Measurements from ENCODE around the gene C13orf46. TPM values are rescaled to one million over a fixed set of nuclear protein-coding genes. Genes with fewer than 3 reads are reported as not detected.

Gene C13orf46
- total and polyA plus RNA-seq, 2 donors (not counting 1 experiment from before 2014, with no cell fraction given), result 1.4 to 4.8 TPM

GRCh38 chr13:113930671-113931637, 42.9 kb downstream of the C13orf46 start:
- intact Hi-C loops (cut with micrococcal nuclease), result no loop called here
- H3K9ac ChIP-seq (ENCODE audit: low read length), result no peak overlapping the region
- Mint-ChIP-seq H3K4me3 (no peak overlapping the region), H3K27ac (no peak overlapping the region), H3K27me3 (peaks cover 30% of the 10 kb centered on the region), H3K4me1 (no peaks in the 10 kb centered on the region), H3K9me3 (ENCODE audit: insufficient read depth) (no peaks in the 10 kb centered on the region)
- H3K27ac ChIP-seq (ENCODE audit: low read length in 2 of 2), result no peak overlapping the region
- WGBS (ENCODE audit: insufficient coverage), result 81% methylated on average over 32 of the region's 36 CpGs
- ATAC-seq (ENCODE audit: low read depth) (no peak), DNase-seq (no peak)
- no peak for TF ChIP-seq EZH2 (IDR thresholded peaks at IDR 0.05; ENCODE audit: borderline replicate concordance, insufficient read depth, low read depth, low read length, poor library complexity, severe bottlenecking)
- TF ChIP-seq CTCF (IDR thresholded peaks at IDR 0.05), result no peak
- H3K9me3 ChIP-seq (ENCODE audit: control extremely low read depth in 1 of 3, control insufficient read depth in 2 of 3, insufficient read depth in 1 of 3, low read length in 2 of 3), result peaks cover 0 to 4% (median 0%) of the 10 kb centered on the region in 3 donors
- H4K20me1 ChIP-seq (ENCODE audit: control insufficient read depth, insufficient read depth, low read length, poor library complexity, severe bottlenecking), result no peaks in the 10 kb centered on the region
- H3K4me3 ChIP-seq (ENCODE audit: control extremely low read depth in 1 of 5, extremely low read depth in 1 of 5, insufficient read depth in 1 of 5, low read depth in 2 of 5, low read length in 4 of 5), result no peak overlapping the region
- H3K79me2 ChIP-seq (ENCODE audit: control insufficient read depth, insufficient read depth, low read length), result no peaks in the 10 kb centered on the region
- H3K4me1 ChIP-seq (ENCODE audit: control insufficient read depth in 2 of 2, insufficient read depth in 2 of 2, low read length in 2 of 2), result no peaks in the 10 kb centered on the region
- ChIA-PET CTCF (no interaction called here), POLR2A (no interaction called here)
- H3K4me2 ChIP-seq (replicated peaks; ENCODE audit: low read depth, low read length, poor library complexity, severe bottlenecking), result no peak overlapping the region
- H3K27me3 ChIP-seq (replicated peaks in 1 of 4; ENCODE audit: control extremely low read depth in 1 of 4, control insufficient read depth in 3 of 4, insufficient read depth in 4 of 4, low read length in 3 of 4), result peaks cover 0 to 10% (median 1%) of the 10 kb centered on the region in 4 experiments
- H2AFZ ChIP-seq (ENCODE audit: insufficient read depth, low read depth, low read length, poor library complexity, severe bottlenecking), result no peak overlapping the region
- no peaks in the 10 kb centered on the region for H3K36me3 ChIP-seq (replicated peaks in 1 of 2; ENCODE audit: control extremely low read depth in 1 of 2, control insufficient read depth in 1 of 2, extremely low read depth in 1 of 2, insufficient read depth in 2 of 2, low read length in 1 of 2)

Data from B cell (primary cell).